ENCODE data around the gene TMEM92. TPM values are rescaled to one million over a fixed set of nuclear protein-coding genes. Genes with fewer than 3 reads are reported as not detected.

TMEM92 gene
- total and polyA plus RNA-seq, 2 experiments from 2014 or later = 0.32 TPM; not detected in 1

- in situ Hi-C loops (cut with MboI) = no loop called here
- H3K79me2 ChIP-seq (ENCODE audit: insufficient read depth) = no peaks in the 10 kb centered on the region
- no peaks in the 10 kb centered on the region for H3F3A ChIP-seq (ENCODE audit: insufficient read depth)
- no peaks in the 10 kb centered on the region for H4K20me1 ChIP-seq (ENCODE audit: insufficient read depth)
- H3K9me3 ChIP-seq (ENCODE audit: low read depth) = no peaks in the 10 kb centered on the region
- TF ChIP-seq EZH2 (IDR thresholded peaks at IDR 0.05; ENCODE audit: insufficient read depth, poor library complexity, severe bottlenecking) = no peak
- no peak for TF ChIP-seq EZH2phosphoT487 (IDR thresholded peaks at IDR 0.05; ENCODE audit: insufficient read depth, low read depth)
- no peak overlapping the region for H3K4me3 ChIP-seq
- no peak overlapping the region for H3K27ac ChIP-seq
- H2AFZ ChIP-seq = no peak overlapping the region
- H3K9ac ChIP-seq = no peak overlapping the region
- peaks cover 6% of the 10 kb centered on the region; the same call in 1 of the 2 replicates for H3K4me1 ChIP-seq (ENCODE audit: insufficient read depth)
- H3K36me3 ChIP-seq (ENCODE audit: low read depth) = no peaks in the 10 kb centered on the region
- H3K4me2 ChIP-seq (ENCODE audit: unreplicated experiment) = no peak overlapping the region
- H3K9me2 ChIP-seq (ENCODE audit: insufficient read depth) = no peaks in the 10 kb centered on the region
- 0 out of 2 replicates have a peak, but pooled peaks cover 3% of the 10 kb centered on the region for H3K27me3 ChIP-seq (replicated peaks; ENCODE audit: insufficient read depth)
- DNase-seq = no peak
- WGBS, 2 experiments (ENCODE audit: low coverage in 1 of 2, low lambda C conversion rate in 2 of 2, missing lambda C conversion rate in 2 of 2) = 78 to 95% methylated on average over 1 of the region's 1 CpG
Measured at GRCh38 chr17:50311112-50311460, 36.8 kb downstream of the TMEM92 start.

- Histone ChIP-seq H3F3A (ENCODE audit: insufficient read depth) (no peaks in the 10 kb centered on the region), H3K9me2 (ENCODE audit: insufficient read depth) (no peaks in the 10 kb centered on the region), H3K9me3 (ENCODE audit: low read depth) (no peaks in the 10 kb centered on the region), H4K20me1 (ENCODE audit: insufficient read depth) (no peaks in the 10 kb centered on the region), H3K9ac (no peak overlapping the region), H3K27me3 (replicated peaks; ENCODE audit: insufficient read depth) (0 out of 2 replicates have a peak, but pooled peaks cover 3% of the 10 kb centered on the region), H2AFZ (no peak overlapping the region), H3K4me2 (ENCODE audit: unreplicated experiment) (no peak overlapping the region), H3K4me3 (no peak overlapping the region), H3K27ac (no peak overlapping the region), H3K79me2 (ENCODE audit: insufficient read depth) (no peaks in the 10 kb centered on the region), H3K4me1 (ENCODE audit: insufficient read depth) (peaks cover 6% of the 10 kb centered on the region; the same call in 1 of the 2 replicates), H3K36me3 (ENCODE audit: low read depth) (no peaks in the 10 kb centered on the region)
- no peak for DNase-seq
- WGBS, 2 experiments (ENCODE audit: low coverage in 1 of 2, low lambda C conversion rate in 2 of 2, missing lambda C conversion rate in 2 of 2) = 93 to 95% methylated on average over 4 of the region's 4 CpGs
- in situ Hi-C loops (cut with MboI) = no loop called here
- TF ChIP-seq EZH2 (IDR thresholded peaks at IDR 0.05; ENCODE audit: insufficient read depth, poor library complexity, severe bottlenecking) (no peak), EZH2phosphoT487 (IDR thresholded peaks at IDR 0.05; ENCODE audit: insufficient read depth, low read depth) (no peak)
Measured at GRCh38 chr17:50311483-50311882, 37.2 kb downstream of the TMEM92 start.

GRCh38 chr17:50312308-50312707, 38.0 kb downstream of the TMEM92 start:
- in situ Hi-C loops (cut with MboI) = no loop called here
- 57 to 65% methylated on average over 5 of the region's 5 CpGs for WGBS, 2 experiments (ENCODE audit: low coverage in 1 of 2, low lambda C conversion rate in 2 of 2, missing lambda C conversion rate in 2 of 2)
- Histone ChIP-seq H3K36me3 (ENCODE audit: low read depth) (no peaks in the 10 kb centered on the region), H3K9me2 (ENCODE audit: insufficient read depth) (no peaks in the 10 kb centered on the region), H3K9me3 (ENCODE audit: low read depth) (no peaks in the 10 kb centered on the region), H3K27ac (no peak overlapping the region), H2AFZ (no peak overlapping the region), H4K20me1 (ENCODE audit: insufficient read depth) (no peaks in the 10 kb centered on the region), H3K79me2 (ENCODE audit: insufficient read depth) (no peaks in the 10 kb centered on the region), H3F3A (ENCODE audit: insufficient read depth) (no peaks in the 10 kb centered on the region), H3K4me3 (no peak overlapping the region), H3K9ac (no peak overlapping the region), H3K27me3 (replicated peaks; ENCODE audit: insufficient read depth) (0 out of 2 replicates have a peak, but pooled peaks cover 3% of the 10 kb centered on the region), H3K4me2 (ENCODE audit: unreplicated experiment) (no peak overlapping the region), H3K4me1 (ENCODE audit: insufficient read depth) (peaks cover 6% of the 10 kb centered on the region; the same call in 1 of the 2 replicates)
- TF ChIP-seq EZH2 (IDR thresholded peaks at IDR 0.05; ENCODE audit: insufficient read depth, poor library complexity, severe bottlenecking) = no peak
- no peak for TF ChIP-seq EZH2phosphoT487 (IDR thresholded peaks at IDR 0.05; ENCODE audit: insufficient read depth, low read depth)
- DNase-seq = no peak

- no peak overlapping the region for H3K27ac ChIP-seq
- H3K9ac ChIP-seq = no peak overlapping the region
- no peaks in the 10 kb centered on the region for H3K36me3 ChIP-seq (ENCODE audit: low read depth)
- no peaks in the 10 kb centered on the region for H3F3A ChIP-seq (ENCODE audit: insufficient read depth)
- TF ChIP-seq EZH2phosphoT487 (IDR thresholded peaks at IDR 0.05; ENCODE audit: insufficient read depth, low read depth) (no peak), EZH2 (IDR thresholded peaks at IDR 0.05; ENCODE audit: insufficient read depth, poor library complexity, severe bottlenecking) (no peak)
- H3K4me2 ChIP-seq (ENCODE audit: unreplicated experiment) = no peak overlapping the region
- H3K4me1 ChIP-seq (ENCODE audit: insufficient read depth) = no peaks in the 10 kb centered on the region
- no peaks in the 10 kb centered on the region for H3K79me2 ChIP-seq (ENCODE audit: insufficient read depth)
- H3K9me2 ChIP-seq (ENCODE audit: insufficient read depth) = no peaks in the 10 kb centered on the region
- no peak overlapping the region for H2AFZ ChIP-seq
- no peaks in the 10 kb centered on the region for H3K9me3 ChIP-seq (ENCODE audit: low read depth)
- no peak overlapping the region for H3K4me3 ChIP-seq
- 0 out of 2 replicates have a peak, but pooled peaks cover 3% of the 10 kb centered on the region for H3K27me3 ChIP-seq (replicated peaks; ENCODE audit: insufficient read depth)
- H4K20me1 ChIP-seq (ENCODE audit: insufficient read depth) = no peaks in the 10 kb centered on the region
- in situ Hi-C loops (cut with MboI) = no loop called here
- 68 to 72% methylated on average over 6 of the region's 6 CpGs for WGBS, 2 experiments (ENCODE audit: low coverage in 1 of 2, low lambda C conversion rate in 2 of 2, missing lambda C conversion rate in 2 of 2)
- DNase-seq = no peak
Measured at GRCh38 chr17:50314456-50315011, 40.3 kb downstream of the TMEM92 start.
